Stimulated activated naive CD8-positive, alpha-beta T cell treated with anti-CD3 and anti-CD28 coated beads, Interleukin-15, amount 100 ng/mL, for 72 hours (primary cell): ENCODE measurements around the gene ZNF302.
"Not testable (repeated sequence)": the region's sequence is repeated elsewhere in the genome, so short reads cannot be mapped to it uniquely, and the experiment has no call there.

Experiments
- ATAC-seq: fragments of 150-1000 bp; cut with Tn5 transposase; 2 replicates; pipeline ENCODE4 v1.10.0; 2021; ENCODE audit warnings: mild to moderate bottlenecking, moderate library complexity
- DNase-seq, 2 donors: peaks; one replicate each; pipeline ENCODE4 v3.0.0; 2021 to 2022
- H3K27ac Mint-ChIP-seq, 2 donors: one replicate each; pipeline ENCODE4 v1.8.0; 2022; ENCODE audit warnings: mild to moderate bottlenecking in 2 of 2, mixed read lengths in 2 of 2, moderate library complexity in 2 of 2
- H3K27me3 Mint-ChIP-seq: one replicate; pipeline ENCODE4 v1.8.0; 2022; ENCODE audit warnings: mixed read lengths
- H3K4me1 Mint-ChIP-seq: one replicate; pipeline ENCODE4 v1.8.0; 2022; ENCODE audit warnings: mild to moderate bottlenecking, mixed read lengths
- H3K4me3 Mint-ChIP-seq, 2 donors: one replicate each; pipeline ENCODE4 v1.8.0; 2022; ENCODE audit warnings: mild to moderate bottlenecking in 2 of 2, mixed read lengths in 2 of 2, moderate library complexity in 1 of 2
- H3K9me3 Mint-ChIP-seq, 2 donors: one replicate each; pipeline ENCODE4 v1.8.0; 2022; ENCODE audit warnings: mixed read lengths in 2 of 2

Gene ZNF302

GRCh38 chr19:34677386-34678084 lies at the start of gene ZNF302:
Gene ZNF302 (plus strand): TSS chr19:34677678. CDS start chr19:34678805, 1,127 bp downstream.
- Mint-ChIP-seq H3K4me3 (peak within 1 kb of the TSS; percentile 88 to 96), H3K4me1 (peaks cover 21% of the 10 kb centered on the region), H3K27ac (peak within 1 kb of the TSS; percentile 98 to 100), H3K9me3 (peaks cover 17 to 19% of the 10 kb centered on the region in 2 donors), H3K27me3 (no peaks in the 10 kb centered on the region)
- peak; percentile 93 to 96 for DNase-seq
- ATAC-seq, result peak; percentile 91

- Mint-ChIP-seq H3K4me1 (no peaks in the 10 kb centered on the region), H3K27me3 (no peaks in the 10 kb centered on the region), H3K27ac (no peak overlapping the region), H3K9me3 (peaks cover 26 to 32% of the 10 kb centered on the region in 2 donors), H3K4me3 (no peak overlapping the region)
- DNase-seq (no peak), ATAC-seq (no peak)
These were observed 43.7 kb upstream of the ZNF302 start for GRCh38 chr19:34633802-34634201.

GRCh38 chr19:34639491-34640085 lies 37.9 kb upstream of the ZNF302 start:
- Mint-ChIP-seq H3K4me1 (peaks cover 6% of the 10 kb centered on the region), H3K27me3 (no peaks in the 10 kb centered on the region), H3K9me3 (peaks cover 13 to 18% of the 10 kb centered on the region in 2 donors), H3K4me3 (no peak overlapping the region), H3K27ac (no peak overlapping the region)
- peak; percentile 65 for ATAC-seq
- peak; percentile 41 to 50 for DNase-seq

GRCh38 chr19:34642241-34642640 lies 35.2 kb upstream of the ZNF302 start:
- Mint-ChIP-seq H3K27ac (no peak overlapping the region), H3K4me3 (no peak overlapping the region), H3K4me1 (peaks cover 6% of the 10 kb centered on the region), H3K9me3 (no peaks in the 10 kb centered on the region), H3K27me3 (no peaks in the 10 kb centered on the region)
- DNase-seq (no peak), ATAC-seq (no peak)

GRCh38 chr19:34644991-34645461 lies 32.5 kb upstream of the ZNF302 start:
- H3K27ac Mint-ChIP-seq, result no peak overlapping the region
- no peaks in the 10 kb centered on the region for H3K4me1 Mint-ChIP-seq
- ATAC-seq, result no peak

GRCh38 chr19:34645551-34645950 lies 31.9 kb upstream of the ZNF302 start:
- DNase-seq, result no peak
- no peaks in the 10 kb centered on the region for H3K4me1 Mint-ChIP-seq
- no peak overlapping the region for H3K4me3 Mint-ChIP-seq
- ATAC-seq, result no peak
- no peak overlapping the region for H3K27ac Mint-ChIP-seq
- H3K27me3 Mint-ChIP-seq, result no peaks in the 10 kb centered on the region
- H3K9me3 Mint-ChIP-seq, result no peaks in the 10 kb centered on the region

More at GRCh38 chr19:34644991-34645461, 32.5 kb upstream of the ZNF302 start:
- Mint-ChIP-seq H3K27me3 (no peaks in the 10 kb centered on the region), H3K4me3 (no peak overlapping the region), H3K9me3 (no peaks in the 10 kb centered on the region)
- no peak for DNase-seq

- no peak for ATAC-seq
- no peaks in the 10 kb centered on the region for H3K4me1 Mint-ChIP-seq
- H3K27me3 Mint-ChIP-seq, result no peaks in the 10 kb centered on the region
- peaks cover 0 to 6% of the 10 kb centered on the region in 2 donors for H3K9me3 Mint-ChIP-seq
- H3K4me3 Mint-ChIP-seq, result no peak overlapping the region
- no peak overlapping the region for H3K27ac Mint-ChIP-seq
- DNase-seq, result no peak
These were observed 27.5 kb upstream of the ZNF302 start for GRCh38 chr19:34649886-34650543.

GRCh38 chr19:34651747-34652146 lies 25.7 kb upstream of the ZNF302 start:
- H3K4me1 Mint-ChIP-seq, result no peaks in the 10 kb centered on the region
- H3K27ac Mint-ChIP-seq, result no peak overlapping the region
- H3K9me3 Mint-ChIP-seq, result peaks cover 6 to 13% of the 10 kb centered on the region in 2 donors
- no peaks in the 10 kb centered on the region for H3K27me3 Mint-ChIP-seq
- DNase-seq, result no peak
- ATAC-seq, result no peak
- H3K4me3 Mint-ChIP-seq, result no peak overlapping the region

GRCh38 chr19:34654796-34655195 lies 22.7 kb upstream of the ZNF302 start:
- Mint-ChIP-seq H3K4me3 (no peak overlapping the region), H3K9me3 (peaks cover 12 to 18% of the 10 kb centered on the region in 2 donors), H3K27ac (no peak overlapping the region), H3K27me3 (peaks cover 17% of the 10 kb centered on the region), H3K4me1 (no peaks in the 10 kb centered on the region)
- DNase-seq (no peak), ATAC-seq (no peak)

- Mint-ChIP-seq H3K4me1 (no peaks in the 10 kb centered on the region), H3K27ac (no peak overlapping the region), H3K4me3 (no peak overlapping the region), H3K27me3 (peaks cover 17% of the 10 kb centered on the region), H3K9me3 (peaks cover 12 to 18% of the 10 kb centered on the region in 2 donors)
- no peak for ATAC-seq
- no peak for DNase-seq
These were observed 21.8 kb upstream of the ZNF302 start for GRCh38 chr19:34655651-34656050.

- ATAC-seq (no peak), DNase-seq (no peak)
- peaks cover 15% of the 10 kb centered on the region for H3K4me1 Mint-ChIP-seq
- peaks cover 17% of the 10 kb centered on the region for H3K27me3 Mint-ChIP-seq
- H3K4me3 Mint-ChIP-seq, result no peak overlapping the region
- no peak overlapping the region for H3K27ac Mint-ChIP-seq
- peaks cover 6% of the 10 kb centered on the region in 2 donors for H3K9me3 Mint-ChIP-seq
These were observed 16.1 kb upstream of the ZNF302 start for GRCh38 chr19:34661357-34661756.

- Mint-ChIP-seq H3K27me3 (peaks cover 8% of the 10 kb centered on the region), H3K4me3 (no peak overlapping the region), H3K4me1 (peaks cover 28% of the 10 kb centered on the region), H3K27ac (no peak overlapping the region), H3K9me3 (peaks cover 2 to 3% of the 10 kb centered on the region in 2 donors)
- peak; percentile 92 for ATAC-seq
- peak; percentile 27 to 53 for DNase-seq
These were observed 14.6 kb upstream of the ZNF302 start for GRCh38 chr19:34662919-34663318.

GRCh38 chr19:34664168-34664567 lies 13.3 kb upstream of the ZNF302 start:
- ATAC-seq, result no peak
- Mint-ChIP-seq H3K27me3 (no peaks in the 10 kb centered on the region), H3K9me3 (no peaks in the 10 kb centered on the region), H3K4me3 (no peak overlapping the region), H3K27ac (peak overlapping the region in 1 of 2 donors; percentile 9), H3K4me1 (peaks cover 29% of the 10 kb centered on the region)
- no peak for DNase-seq

GRCh38 chr19:34664870-34665269 lies 12.6 kb upstream of the ZNF302 start:
- no peak overlapping the region for H3K27ac Mint-ChIP-seq
- no peak for DNase-seq
- no peak overlapping the region for H3K4me3 Mint-ChIP-seq
- ATAC-seq, result no peak
- no peaks in the 10 kb centered on the region for H3K27me3 Mint-ChIP-seq
- H3K9me3 Mint-ChIP-seq, result no peaks in the 10 kb centered on the region
- H3K4me1 Mint-ChIP-seq, result peaks cover 29% of the 10 kb centered on the region

GRCh38 chr19:34665275-34665674 lies 12.2 kb upstream of the ZNF302 start:
- not testable (repeated sequence) for H3K27ac Mint-ChIP-seq, DNase-seq, H3K27me3 Mint-ChIP-seq, H3K4me3 Mint-ChIP-seq, ATAC-seq, H3K9me3 Mint-ChIP-seq
- peaks cover 29% of the 10 kb centered on the region for H3K4me1 Mint-ChIP-seq
